ENCODE results near the gene RANBP3.

The RANBP3 gene

DNA sequence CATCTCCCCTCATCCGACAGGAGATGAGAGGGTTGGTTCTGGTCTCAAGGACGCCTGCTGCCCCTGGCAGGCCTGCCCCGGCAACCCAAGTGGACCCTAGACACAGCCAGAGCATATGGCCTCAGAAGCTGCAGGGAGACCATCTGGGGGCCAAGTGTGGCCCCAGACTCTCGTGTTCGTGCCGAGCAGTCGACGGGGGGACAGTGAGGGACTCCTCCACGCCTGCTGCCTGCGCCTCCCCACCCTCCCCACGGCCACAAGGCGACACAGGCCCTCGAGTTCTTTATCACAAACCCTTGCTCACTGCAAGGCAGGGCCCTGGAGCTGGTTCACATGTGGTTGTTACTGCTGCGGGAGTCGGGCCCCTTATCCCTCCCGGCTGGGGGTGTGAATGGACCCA is 54.6 kb downstream of the RANBP3 start:
- no peak for DNase-seq

- DNase-seq = no peak
These were observed 55.8 kb downstream of the RANBP3 start for GRCh38 chr19:5922161-5922545.

GRCh38 chr19:5921516-5922160 is 56.3 kb downstream of the RANBP3 start:
- DNase-seq = no peak

- DNase-seq = no peak
These were observed 59.4 kb downstream of the RANBP3 start for GRCh38 chr19:5918463-5919079.

DNA sequence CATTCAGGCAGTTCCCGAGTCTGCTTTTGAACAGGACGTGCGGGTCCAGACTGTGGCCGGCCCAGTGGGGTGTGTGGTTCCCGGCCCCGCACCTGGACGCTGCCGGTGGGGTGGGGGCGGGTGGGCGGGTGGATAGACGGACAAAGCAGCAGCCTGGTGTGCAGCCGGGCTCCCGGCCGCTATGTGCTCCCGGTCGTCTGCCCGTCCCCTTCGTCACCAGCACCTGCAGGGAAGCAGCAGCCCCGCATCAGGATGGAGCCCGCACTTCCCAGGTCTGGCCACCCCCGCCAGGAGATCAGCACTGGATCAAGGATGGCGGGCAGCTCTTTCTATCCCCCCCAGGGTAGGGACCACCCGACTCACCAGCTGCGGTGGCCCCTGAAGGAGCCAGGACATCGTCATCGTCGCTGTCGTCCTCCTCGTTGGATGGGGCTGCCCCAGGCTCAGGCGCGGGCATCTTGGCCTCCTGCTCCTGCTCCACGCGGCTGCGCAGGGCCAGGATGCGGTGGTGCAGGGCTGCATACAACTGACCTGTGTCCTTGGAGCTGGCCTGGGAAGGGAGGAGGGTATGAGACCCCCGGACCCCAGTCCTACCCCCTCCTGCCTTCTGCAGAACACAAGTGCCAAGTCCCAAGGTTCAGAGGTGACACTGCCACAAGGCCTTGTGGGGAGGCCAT is 60.4 kb downstream of the RANBP3 start:
- DNase-seq = no peak

GRCh38 chr19:5916181-5916708 is 61.7 kb downstream of the RANBP3 start:
- no peak for DNase-seq

DNA sequence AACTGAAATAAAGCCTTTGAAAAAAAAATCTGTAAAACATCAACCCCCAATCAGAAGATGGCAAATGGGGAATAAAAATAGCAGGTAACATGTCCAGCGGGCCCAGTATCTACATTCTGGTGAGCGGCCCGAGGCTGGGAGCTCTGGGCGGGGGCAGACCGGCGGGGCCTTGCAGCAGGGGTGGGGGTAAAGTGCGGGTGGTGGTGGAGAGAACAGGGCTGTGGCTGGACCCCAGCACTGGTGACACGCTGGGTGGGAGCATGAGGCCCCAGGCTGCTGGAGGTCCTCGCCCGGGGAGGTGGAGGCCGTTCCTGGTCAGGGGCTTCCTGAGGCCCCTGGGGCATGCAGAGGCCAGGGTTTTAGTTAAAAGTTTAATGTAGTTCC is 62.2 kb downstream of the RANBP3 start:
- DNase-seq = no peak

GRCh38 chr19:5914946-5915781 is 62.8 kb downstream of the RANBP3 start:
- no peak for DNase-seq

GRCh38 chr19:5914358-5914774 is 63.6 kb downstream of the RANBP3 start:
- no peak for DNase-seq

GRCh38 chr19:5913739-5914357 is 64.1 kb downstream of the RANBP3 start, which contains the start of gene CAPS:
TSS of gene CAPS (plus strand) at chr19:5914254. CDS start at chr19:5914407, 153 bp downstream.
- DNase-seq = no peak

GRCh38 chr19:5911366-5911765 is 66.6 kb downstream of the RANBP3 start:
- no peak for DNase-seq

DNA sequence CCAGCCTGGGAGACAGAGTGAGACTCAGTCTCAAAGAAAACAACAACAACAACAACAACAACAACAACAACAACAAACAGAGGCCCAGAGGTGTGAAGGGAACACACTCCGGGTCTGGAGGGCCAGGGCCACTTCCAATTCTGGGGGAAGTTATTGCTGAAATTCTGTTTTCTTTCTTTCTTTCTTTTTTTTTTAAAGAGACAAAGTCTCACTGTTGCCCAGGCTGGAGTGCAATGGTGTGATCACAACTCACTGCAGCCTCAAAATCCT is 67.4 kb downstream of the RANBP3 start:
- DNase-seq = no peak

DNA sequence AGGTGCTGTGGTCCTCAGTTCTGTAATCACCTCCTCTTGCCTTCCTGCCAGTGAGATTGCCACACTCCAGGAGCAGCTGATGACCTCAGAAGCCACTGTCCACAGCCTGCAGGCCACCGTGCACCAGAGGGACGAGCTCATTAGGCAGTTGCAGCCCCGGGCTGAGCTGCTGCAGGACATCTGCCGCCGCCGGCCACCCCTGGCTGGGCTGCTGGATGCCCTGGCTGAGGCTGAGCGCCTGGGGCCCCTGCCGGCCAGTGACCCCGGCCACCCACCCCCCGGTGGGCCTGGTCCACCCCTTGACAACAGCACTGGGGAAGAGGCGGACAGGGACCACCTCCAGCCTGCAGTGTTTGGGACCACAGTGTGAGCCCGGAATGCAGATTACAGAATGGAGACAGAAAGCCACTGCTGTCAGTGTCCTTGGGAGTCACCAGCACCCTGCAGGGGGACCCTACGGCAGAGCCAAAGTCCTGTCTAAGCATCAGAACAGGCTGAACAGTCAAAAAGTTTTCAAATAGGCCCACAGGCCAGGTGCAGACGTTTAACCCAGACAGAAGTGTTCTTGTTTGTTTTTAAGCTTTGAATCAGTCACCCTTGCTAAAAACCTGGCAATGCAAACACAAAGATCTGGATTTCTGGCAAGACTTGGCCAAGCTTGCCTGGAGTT is 69.0 kb downstream of the RANBP3 start:
- DNase-seq = no peak

GRCh38 chr19:5907241-5907640 is 70.7 kb downstream of the RANBP3 start:
- DNase-seq = no peak

GRCh38 chr19:5905114-5905778 is 72.7 kb downstream of the RANBP3 start:
- DNase-seq = no peak

DNA sequence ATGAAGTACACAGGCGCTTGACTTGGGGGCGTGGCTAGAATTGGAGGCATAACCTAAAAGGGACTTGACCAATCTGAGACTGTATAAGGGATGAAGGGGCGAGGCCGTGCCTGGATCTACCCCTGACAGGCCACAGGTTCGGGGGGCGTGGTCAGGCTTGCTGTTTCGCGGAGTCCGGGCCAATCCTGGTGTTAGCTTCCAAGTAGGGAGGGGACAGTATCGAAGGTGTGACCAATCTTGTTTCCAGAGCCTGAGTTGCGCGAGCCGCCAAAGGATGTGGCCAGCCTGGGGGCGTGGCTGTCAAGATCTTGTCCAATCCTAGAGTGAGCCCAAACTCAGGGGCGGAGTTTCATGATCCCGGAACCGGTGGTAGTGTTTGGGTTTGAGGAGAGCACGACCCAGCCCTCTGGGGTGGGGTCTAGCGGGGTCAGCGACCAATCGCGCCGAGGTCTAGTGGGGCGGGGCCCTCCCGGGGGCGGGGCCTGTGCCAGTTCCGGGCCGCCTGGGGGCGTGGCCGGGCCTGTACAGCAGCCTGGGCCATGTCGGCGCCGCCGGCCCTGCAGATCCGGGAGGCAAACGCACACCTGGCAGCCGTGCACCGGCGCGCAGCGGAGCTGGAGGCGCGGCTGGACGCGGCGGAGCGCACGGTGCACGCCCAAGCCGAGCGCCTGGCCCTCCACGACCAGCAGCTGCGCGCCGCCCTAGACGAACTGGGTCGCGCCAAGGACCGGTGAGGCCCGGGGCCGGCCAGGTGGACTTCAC is 73.4 kb downstream of the RANBP3 start, which contains the start of gene VMAC:
Gene VMAC (plus strand): TSS at position 521 of the 762 bp plus-strand sequence. CDS start 19 bp downstream, at position 540.
- DNase-seq = peak; percentile 100

DNA sequence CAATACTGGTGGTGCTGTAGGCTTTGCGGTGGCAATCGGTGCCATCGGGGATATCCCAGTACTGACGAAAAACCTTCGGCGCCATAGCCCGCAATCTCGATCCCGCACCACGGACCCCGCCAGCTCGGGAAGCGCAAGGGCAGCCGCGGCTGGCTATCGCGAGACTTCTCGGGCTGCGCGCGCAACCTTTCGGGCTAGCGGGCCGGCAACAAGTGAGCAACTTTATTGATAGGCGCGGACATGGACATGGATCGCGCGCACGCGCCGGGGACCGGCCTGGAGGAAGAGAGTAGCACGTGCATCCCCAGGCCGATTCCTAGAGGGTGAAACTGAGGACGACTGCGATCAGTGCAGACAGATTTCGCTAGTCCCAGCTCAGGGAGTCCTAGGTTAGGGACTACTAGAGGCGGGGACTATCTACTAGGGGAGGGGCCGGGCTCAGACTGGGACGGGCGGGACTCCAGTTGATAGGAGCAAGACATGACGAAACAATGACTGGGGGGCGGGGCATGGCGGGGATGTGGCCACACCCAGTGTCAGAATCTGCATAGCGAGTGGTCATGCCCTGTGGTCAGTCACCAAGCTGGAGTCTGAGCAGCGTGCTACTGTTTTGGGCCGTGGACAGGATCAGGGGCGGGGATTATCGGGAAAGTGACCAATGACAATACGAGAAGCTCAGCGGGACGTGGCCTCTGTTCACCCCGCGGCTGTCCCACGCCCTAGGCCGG is 74.2 kb downstream of the RANBP3 start, which contains the start of gene NDUFA11:
Gene NDUFA11 (minus strand): TSS at position 167 of the 728 bp plus-strand sequence. CDS start 82 bp downstream, at position 85.
- DNase-seq = peak; percentile 94

- no peak for DNase-seq
These were observed 74.8 kb downstream of the RANBP3 start for GRCh38 chr19:5903056-5903623.

DNA sequence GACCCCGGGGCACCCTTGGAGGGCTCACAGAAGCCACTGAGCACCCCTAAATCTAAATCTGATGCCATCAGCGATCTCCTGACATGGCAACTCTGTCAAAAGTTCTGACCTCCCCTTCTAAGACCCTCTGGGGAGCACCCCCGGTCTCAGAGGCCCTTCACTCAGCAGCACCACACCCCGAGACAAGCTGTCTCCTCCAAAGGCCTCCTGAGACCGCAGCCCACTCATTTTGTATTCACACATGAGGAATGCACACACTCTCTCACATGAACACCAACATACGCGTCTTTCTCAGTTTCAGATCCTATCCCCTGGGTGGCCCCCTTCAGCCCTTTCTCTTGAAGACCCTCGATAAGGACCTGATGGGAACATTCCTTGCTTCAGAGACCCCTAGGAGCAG is 77.0 kb downstream of the RANBP3 start:
- no peak for DNase-seq

Measured in activated CD4-positive, alpha-beta T cell treated with anti-CD3 and anti-CD28 coated beads for 1 hour (primary cell).